Measurements from ENCODE around the gene ARL13B. TPM values are rescaled to one million over a fixed set of nuclear protein-coding genes. Genes with fewer than 3 reads are reported as not detected.

Gene ARL13B
- total and polyA plus RNA-seq, 2 of the 8 experiments (the other 6 are each of a cell fraction or from before 2014, with no cell fraction given) = 1.5 to 12.7 TPM

DNA sequence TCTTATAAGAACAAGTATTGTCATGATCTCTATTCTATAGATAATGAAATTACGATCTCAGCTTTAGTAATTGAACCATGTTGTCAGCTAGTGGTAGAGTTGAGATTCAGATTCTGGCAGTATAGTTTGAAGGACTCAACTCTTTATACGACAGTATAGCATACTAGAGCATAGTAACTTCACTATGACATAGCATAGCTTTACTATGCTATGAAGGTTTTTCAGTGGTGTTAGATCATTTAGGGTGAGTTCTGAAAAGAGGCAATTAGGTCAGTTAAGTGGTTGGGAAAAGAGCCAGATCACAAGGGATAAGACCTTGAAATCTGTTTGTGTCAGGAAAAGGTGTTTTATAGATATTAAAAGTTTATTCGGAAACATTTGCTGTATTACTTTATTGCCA lies 40.3 kb downstream of the ARL13B start:
- WGBS, 2 experiments (ENCODE audit: extremely low coverage in 1 of 2, insufficient coverage in 1 of 2, insufficient read length in 1 of 2, insufficient replicate concordance in 2 of 2, low coverage in 1 of 2, low lambda C conversion rate in 2 of 2, missing lambda C conversion rate in 1 of 2) = 91% methylated on average over 3 of the region's 3 CpGs; no CpG with 5 or more reads in 1 of the 2 experiments
- no peaks in the 10 kb centered on the region for H3K27me3 ChIP-seq (replicated peaks in 1 of 4; ENCODE audit: control insufficient read depth in 3 of 4, extremely low read depth in 1 of 4, insufficient read depth in 3 of 4, low read length in 3 of 4)
- H4K8ac ChIP-seq (ENCODE audit: extremely low read depth, insufficient read depth, low read length) = no peak overlapping the region
- CTCF ChIA-PET (ENCODE audit: partially characterized antibody) = interaction anchor here (1.1 to 1.8 kb wide), 2 partner anchors 15 to 17 kb away, joined by 3 to 6 read pairs; no protein-coding TSS in a partner anchor
- H3K23me2 ChIP-seq (ENCODE audit: low read depth, low read length) = no peaks in the 10 kb centered on the region
- no peak overlapping the region for H3K27ac ChIP-seq (ENCODE audit: low read depth, low read length)
- no peak overlapping the region for H2BK15ac ChIP-seq (ENCODE audit: low read length)
- H3K14ac ChIP-seq (ENCODE audit: insufficient read length) = no peak overlapping the region
- no peak overlapping the region for H2AK5ac ChIP-seq (ENCODE audit: low read depth, low read length)
- no peak overlapping the region for H2BK120ac ChIP-seq (replicated peaks; ENCODE audit: low read depth, low read length)
- no peak overlapping the region for H3K23ac ChIP-seq (ENCODE audit: insufficient read length)
- no peak overlapping the region for H2AFZ ChIP-seq (ENCODE audit: low read length)
- DNase-seq (ENCODE audit: low read depth in 1 of 2, low spot score in 2 of 2) (no peak), FAIRE-seq (no peak)
- H3K4me2 ChIP-seq (ENCODE audit: insufficient read depth in 1 of 2, low read depth in 2 of 2, low read length in 2 of 2) = no peak overlapping the region
- H2BK5ac ChIP-seq (ENCODE audit: low read depth, low read length) = no peak overlapping the region
- H3K79me2 ChIP-seq (ENCODE audit: control insufficient read depth in 1 of 2, insufficient read depth in 2 of 2, low read length in 2 of 2) = no peaks in the 10 kb centered on the region
- no peak overlapping the region for H3K18ac ChIP-seq (ENCODE audit: extremely low read depth, low read length)
- TF ChIP-seq SIRT6 (IDR thresholded peaks at IDR 0.05; ENCODE audit: low read length) = no peak
- TF ChIP-seq GABPA (IDR thresholded peaks at IDR 0.05; ENCODE audit: borderline replicate concordance, insufficient read depth, low read length) = no peak
- no peak for TF ChIP-seq CBX8 (IDR thresholded peaks at IDR 0.05; ENCODE audit: borderline replicate concordance, low read depth, low read length)
- TF ChIP-seq HDAC2 (IDR thresholded peaks at IDR 0.05; ENCODE audit: borderline replicate concordance in 1 of 2, low read depth in 2 of 2, low read length in 2 of 2) = no peak
- no peak for TF ChIP-seq POLR2AphosphoS5 (IDR thresholded peaks at IDR 0.05; ENCODE audit: low read depth, low read length)
- no peak for TF ChIP-seq BACH1 (IDR thresholded peaks at IDR 0.05; ENCODE audit: low read length)
- H4K20me1 ChIP-seq (replicated peaks in 1 of 2; ENCODE audit: control insufficient read depth in 1 of 2, insufficient read depth in 2 of 2, low read length in 2 of 2) = peaks cover 0 to 2% of the 10 kb centered on the region in 2 experiments
- H3K4me1 ChIP-seq (replicated peaks in 1 of 4; ENCODE audit: control insufficient read depth in 3 of 4, insufficient read depth in 4 of 4, low read length in 3 of 4) = no peaks in the 10 kb centered on the region
- H3K4ac ChIP-seq (replicated peaks; ENCODE audit: insufficient read length, low read depth, low read length) = no peak overlapping the region
- H3K36me3 ChIP-seq (ENCODE audit: control insufficient read depth in 2 of 4, insufficient read depth in 4 of 4, low read length in 3 of 4) = no peaks in the 10 kb centered on the region
- no peak overlapping the region for H3K56ac ChIP-seq (replicated peaks; ENCODE audit: insufficient read length, low read depth, low read length)
- H3K9me3 ChIP-seq (ENCODE audit: insufficient read depth in 2 of 2, low read depth in 1 of 2, low read length in 1 of 2) = no peaks in the 10 kb centered on the region
- no peaks in the 10 kb centered on the region for H3K79me1 ChIP-seq (ENCODE audit: low read depth, low read length)
- H3K4me3 ChIP-seq (ENCODE audit: extremely low read depth in 1 of 4, insufficient read depth in 2 of 4, low read depth in 3 of 4, low read length in 4 of 4) = no peak overlapping the region
- H3K9ac ChIP-seq (replicated peaks in 1 of 4; ENCODE audit: extremely low read depth in 1 of 4, low read depth in 3 of 4, low read length in 3 of 4) = no peak overlapping the region
- POLR2A ChIA-PET (ENCODE audit: partially characterized antibody) = interaction anchor here (1.7 kb wide), 1 partner anchor 42 kb away, joined by 5 read pairs; the partner anchor contains the start of genes DHFR2 and NSUN3
- no peak overlapping the region for H4K5ac ChIP-seq (ENCODE audit: insufficient read length, low read depth, low read length)
- no peak overlapping the region for H2BK12ac ChIP-seq (ENCODE audit: low read depth, low read length)
- H4K91ac ChIP-seq (replicated peaks; ENCODE audit: insufficient read length, low read length) = no peak overlapping the region
- H2BK20ac ChIP-seq (ENCODE audit: low read length) = no peak overlapping the region
